NCI-H1417 (cell line): ENCODE data around the gene VARS2.
"Not testable (repeated sequence)": the region's sequence is repeated elsewhere in the genome, so short reads cannot be mapped to it uniquely, and the experiment has no call there.

ENCODE experiments used
- DNase-seq, 3 experiments: peaks; one replicate each; lab custom pipeline; 2025; lab: John Stamatoyannopoulos, UW

Gene VARS2

GRCh38 chr6:30898750-30899360 lies 15.2 kb upstream of the VARS2 start:
- DNase-seq: no peak

GRCh38 chr6:30900863-30901417 lies 13.1 kb upstream of the VARS2 start:
- no peak for DNase-seq

- no peak for DNase-seq
These were observed 12.6 kb upstream of the VARS2 start for GRCh38 chr6:30901436-30901835.

GRCh38 chr6:30902196-30902595 lies 11.8 kb upstream of the VARS2 start:
- not testable (repeated sequence) for DNase-seq

GRCh38 chr6:30902709-30903108 lies 11.3 kb upstream of the VARS2 start:
- no peak for DNase-seq

GRCh38 chr6:30903236-30903635 lies 10.8 kb upstream of the VARS2 start:
- DNase-seq: no peak

GRCh38 chr6:30907290-30907757 lies 6.7 kb upstream of the VARS2 start:
- not testable (repeated sequence) for DNase-seq

- peak; percentile 96 to 98 (median 97) for DNase-seq
These were observed 6.1 kb upstream of the VARS2 start, which contains the start of gene GTF2H4 for GRCh38 chr6:30907758-30908591. Gene GTF2H4 (plus strand): TSS chr6:30908207.

GRCh38 chr6:30908700-30909099 lies 5.3 kb upstream of the VARS2 start:
- DNase-seq: no peak

- not testable (repeated sequence) for DNase-seq
These were observed 3.6 kb upstream of the VARS2 start for GRCh38 chr6:30910473-30910872.

GRCh38 chr6:30912746-30913520 lies 1.1 kb upstream of the VARS2 start:
- DNase-seq: no peak

- no peak for DNase-seq
These were observed 340 bp upstream of the VARS2 start for GRCh38 chr6:30913721-30914075.

GRCh38 chr6:30914854-30915590 lies 984 bp downstream of the VARS2 start:
- peak in 1 of 3 experiments; percentile 37 for DNase-seq

- peak in 2 of 3 experiments; percentile 37 to 64 for DNase-seq
These were observed 1.5 kb downstream of the VARS2 start for GRCh38 chr6:30915591-30915946.

GRCh38 chr6:30917041-30917440 lies 3.0 kb downstream of the VARS2 start:
- DNase-seq: no peak

- no peak for DNase-seq
These were observed 3.4 kb downstream of the VARS2 start for GRCh38 chr6:30917487-30917886.

GRCh38 chr6:30918670-30919069 lies 4.6 kb downstream of the VARS2 start:
- no peak for DNase-seq

- no peak for DNase-seq
These were observed 8.4 kb downstream of the VARS2 start for GRCh38 chr6:30922447-30922852.

GRCh38 chr6:30924040-30924627 lies 10.1 kb downstream of the VARS2 start:
- DNase-seq: not testable (repeated sequence)

GRCh38 chr6:30926644-30927043 lies 12.6 kb downstream of the VARS2 start:
- no peak for DNase-seq

GRCh38 chr6:30927080-30927479 lies 13.0 kb downstream of the VARS2 start:
- DNase-seq: not testable (repeated sequence)
